NCI-H446 treated with DMSO at 0.1 percent for 48 hours (cell line): Measurements from ENCODE around the gene ETV5.
A peak's percentile ranks its signal among the peaks of the same experiment; 100 is the strongest.

Experiments
- DNase-seq: peaks from one replicate; lab custom pipeline; 2025; lab: John Stamatoyannopoulos, UW

The ETV5 gene

DNA sequence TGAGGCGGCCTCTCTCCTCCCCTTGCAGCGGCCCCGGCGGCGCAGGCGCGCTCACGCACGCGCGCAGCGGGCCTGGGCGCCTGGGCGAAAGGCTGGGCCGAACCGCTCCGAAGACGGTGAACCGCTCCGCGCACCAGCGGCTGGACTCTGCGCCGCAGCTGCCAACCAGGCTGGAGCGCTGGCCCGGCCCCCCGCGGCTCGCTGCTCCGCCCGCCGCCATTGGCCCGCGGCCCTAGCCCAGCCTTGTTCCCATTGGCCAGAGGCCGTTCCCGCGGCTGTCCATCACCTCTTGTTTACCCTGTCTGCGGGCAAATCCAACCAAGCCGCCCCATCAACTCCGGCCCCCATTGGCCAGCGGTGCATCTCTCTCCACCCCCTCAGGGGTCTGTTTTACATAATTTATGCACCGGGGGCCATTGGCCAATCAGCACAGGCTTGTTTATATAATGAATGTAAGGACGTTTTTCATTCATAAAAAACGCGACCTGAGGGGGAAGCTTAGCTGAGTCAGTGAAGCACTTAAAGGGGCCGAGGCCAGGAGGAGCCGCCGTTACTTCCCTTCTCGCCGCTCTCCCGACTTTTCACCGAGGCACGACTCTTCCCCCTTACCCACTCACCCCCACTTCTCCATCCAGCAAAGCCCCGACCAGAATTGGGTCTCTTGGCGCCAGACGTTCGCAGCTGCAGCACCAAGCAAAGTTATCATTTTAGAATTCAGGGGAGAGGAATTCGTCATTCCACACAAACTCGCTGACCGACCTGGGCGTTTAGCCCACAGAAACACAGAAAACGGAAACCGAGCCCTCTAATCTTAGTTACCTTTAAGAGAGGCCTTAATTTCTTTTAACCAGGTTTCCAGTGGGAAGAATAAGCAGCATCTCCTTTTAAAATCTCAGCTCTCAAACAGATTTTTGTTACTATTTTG lies at the start of gene ETV5:
Gene ETV5 (minus strand): TSS at position 149 of the 925 bp plus-strand sequence. CDS start 3,221 bp downstream, outside the sequence.
- DNase-seq: peak; percentile 100

DNA sequence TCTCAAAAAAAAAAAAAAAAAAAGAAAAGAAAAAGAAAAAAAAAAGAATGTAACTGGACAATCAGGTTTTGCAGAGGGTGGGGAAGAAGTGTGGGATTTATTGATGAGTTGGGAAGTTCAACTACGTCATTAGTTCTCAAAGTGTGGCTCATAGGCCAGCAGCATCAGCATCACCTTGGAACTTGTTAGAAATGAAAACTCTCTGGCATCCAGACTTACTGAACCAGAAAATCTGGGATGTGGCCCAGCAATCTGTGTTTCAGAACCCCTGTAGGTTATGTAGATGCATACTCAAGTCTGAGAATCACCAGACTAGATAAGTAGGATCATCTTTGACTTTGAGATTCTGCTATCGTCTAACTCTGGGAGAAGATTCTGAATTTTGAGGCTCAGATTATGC lies 45.8 kb upstream of the ETV5 start:
- no peak for DNase-seq

DNA sequence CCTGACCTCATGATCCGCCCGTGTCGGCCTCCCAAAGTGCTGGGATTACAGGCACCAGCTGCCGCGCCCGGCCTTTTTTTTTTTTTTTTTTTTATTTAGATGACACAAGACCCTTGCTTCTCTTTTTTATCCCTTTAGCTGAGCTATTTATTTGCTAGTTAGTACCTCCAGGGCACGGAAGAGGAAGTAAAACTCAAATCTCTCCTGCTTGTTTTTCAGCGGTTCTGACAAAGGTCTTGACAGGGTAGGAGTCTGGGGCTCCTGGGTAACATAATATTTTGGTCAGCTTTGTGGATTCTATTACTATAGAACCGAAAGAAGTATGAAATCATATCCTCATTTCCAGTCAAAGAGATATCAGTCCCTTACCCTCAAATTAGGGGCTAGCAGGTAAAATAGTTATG lies 44.0 kb upstream of the ETV5 start:
- no peak for DNase-seq

DNA sequence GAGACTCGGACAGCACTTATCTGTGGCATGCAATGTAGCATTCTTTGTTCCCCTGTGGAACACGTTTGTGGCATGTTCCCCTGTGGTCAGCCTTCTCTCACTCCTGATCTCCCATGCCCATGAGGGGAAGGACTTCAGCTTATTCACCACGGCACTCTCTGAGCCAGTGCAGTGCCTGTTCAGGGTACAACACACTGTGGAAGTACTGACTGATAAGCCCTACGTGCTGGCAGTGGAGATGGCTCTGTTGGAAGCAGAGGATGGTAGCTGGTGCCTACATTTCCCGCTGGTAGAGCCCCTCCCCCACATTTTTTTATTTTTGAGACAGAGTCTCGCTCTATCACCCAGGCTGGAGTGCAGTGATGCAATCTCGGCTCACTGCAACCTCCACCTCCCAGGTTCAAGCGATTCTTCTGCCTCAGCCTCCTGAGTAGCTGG lies 43.5 kb upstream of the ETV5 start:
- DNase-seq: no peak

DNA sequence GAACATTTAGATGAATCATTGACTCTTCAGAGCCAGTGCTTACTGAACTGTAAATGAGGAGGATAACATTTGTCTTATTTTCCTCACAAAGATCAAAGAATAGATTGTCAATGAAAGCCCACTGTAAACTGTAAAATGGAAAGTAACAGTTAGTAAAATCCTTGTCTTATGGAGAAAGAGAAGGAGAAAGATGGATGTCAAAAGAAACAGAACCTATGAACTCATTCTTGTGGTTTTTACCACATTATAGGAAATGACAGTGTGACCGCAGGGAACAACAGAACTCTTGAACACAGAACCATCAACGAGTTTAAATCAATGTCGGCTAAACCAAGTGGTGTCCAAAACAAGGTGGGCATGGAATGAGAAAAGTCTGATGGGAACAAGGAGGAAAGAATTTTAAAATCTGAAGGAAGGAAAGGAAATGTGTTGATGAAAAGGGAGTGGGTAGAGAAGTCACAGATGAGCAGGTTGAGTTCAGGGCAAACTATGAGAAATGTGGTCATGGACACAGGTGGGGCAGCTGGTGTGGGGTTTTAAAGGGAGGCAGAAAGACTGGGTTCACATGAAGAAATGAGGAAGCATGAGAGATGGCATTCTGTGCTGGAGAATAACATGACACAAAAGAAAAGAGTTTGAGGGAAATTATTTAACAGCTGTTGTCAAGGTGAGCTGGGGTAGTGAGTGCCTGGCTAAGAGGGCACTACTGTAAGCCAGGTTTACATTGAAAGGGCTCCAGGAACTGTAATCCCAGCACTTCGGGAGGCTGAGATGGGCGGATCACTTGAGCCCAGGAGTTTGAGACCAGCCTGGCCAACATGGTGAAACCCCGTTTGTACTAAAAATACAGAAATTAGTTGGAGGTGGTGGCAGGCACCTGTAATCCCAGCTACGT lies 42.4 kb upstream of the ETV5 start:
- DNase-seq: no peak

DNA sequence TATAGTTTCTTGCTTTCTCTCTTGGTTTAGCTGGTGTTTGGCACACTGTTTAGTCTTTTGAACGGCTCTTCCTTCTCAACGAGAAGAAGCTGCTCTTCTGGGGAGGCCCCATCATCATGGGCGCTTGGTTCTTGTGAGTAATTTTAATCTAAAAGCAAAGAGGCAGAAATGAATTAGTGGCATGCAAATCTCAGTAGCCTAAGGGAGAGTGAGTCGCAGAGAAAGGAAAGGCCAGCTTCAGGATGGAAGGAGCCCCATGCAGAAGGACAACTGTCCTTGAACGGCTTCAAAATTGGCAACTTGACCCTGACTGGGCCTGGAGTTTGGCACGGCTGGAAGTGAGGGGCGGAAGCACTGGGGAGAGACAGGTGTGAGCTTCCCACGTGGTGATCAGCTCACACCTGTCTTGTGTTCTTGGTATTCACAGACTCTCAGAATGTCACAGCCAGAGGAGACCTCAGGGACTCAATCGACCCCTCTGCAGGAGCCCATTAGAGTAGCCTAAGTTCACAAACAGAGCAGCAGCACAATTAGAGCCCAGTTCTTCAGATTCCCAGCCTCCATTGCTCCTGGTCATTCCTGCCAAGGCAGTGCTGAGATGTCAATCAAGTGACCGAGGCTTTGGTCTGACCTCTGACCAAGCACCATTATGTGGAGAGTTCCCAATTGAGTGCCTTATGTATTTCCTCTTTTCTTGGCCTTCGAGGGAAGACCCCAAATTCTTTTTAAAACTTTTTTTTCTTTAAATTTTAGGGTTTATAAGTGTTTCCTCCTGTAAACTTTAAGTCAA lies 41.3 kb upstream of the ETV5 start:
- DNase-seq: no peak

DNA sequence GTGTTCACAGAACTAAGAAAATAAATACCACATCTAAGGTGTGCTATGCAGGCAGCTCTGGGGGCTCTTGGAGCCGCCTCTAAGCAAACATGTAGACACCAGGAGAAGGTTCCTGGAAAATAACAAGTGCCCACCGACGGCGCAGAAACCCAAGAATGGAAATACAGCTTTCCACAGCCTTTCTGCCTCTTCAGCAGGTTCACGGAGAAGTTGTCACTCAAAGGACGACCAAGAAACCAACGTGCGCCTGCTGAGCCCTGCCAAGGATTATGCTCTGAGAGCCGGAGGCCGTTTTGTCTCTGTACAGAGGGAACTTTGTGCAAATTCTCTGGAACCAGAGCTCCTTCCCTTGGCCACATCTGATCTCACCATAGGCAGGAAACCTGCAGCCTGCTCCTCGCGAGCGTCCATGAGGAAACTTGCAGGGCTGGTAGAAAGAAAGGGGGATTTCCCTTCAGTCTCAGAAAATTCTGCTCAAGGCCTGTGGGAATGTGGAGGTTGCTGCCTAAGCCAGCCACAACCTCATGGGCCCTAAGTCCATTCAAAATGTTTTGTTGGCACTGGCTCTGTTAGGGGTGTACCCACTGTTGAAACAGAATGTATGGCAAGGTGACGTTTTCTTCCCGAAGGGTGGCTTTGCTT lies 40.6 kb upstream of the ETV5 start:
- DNase-seq: no peak

DNA sequence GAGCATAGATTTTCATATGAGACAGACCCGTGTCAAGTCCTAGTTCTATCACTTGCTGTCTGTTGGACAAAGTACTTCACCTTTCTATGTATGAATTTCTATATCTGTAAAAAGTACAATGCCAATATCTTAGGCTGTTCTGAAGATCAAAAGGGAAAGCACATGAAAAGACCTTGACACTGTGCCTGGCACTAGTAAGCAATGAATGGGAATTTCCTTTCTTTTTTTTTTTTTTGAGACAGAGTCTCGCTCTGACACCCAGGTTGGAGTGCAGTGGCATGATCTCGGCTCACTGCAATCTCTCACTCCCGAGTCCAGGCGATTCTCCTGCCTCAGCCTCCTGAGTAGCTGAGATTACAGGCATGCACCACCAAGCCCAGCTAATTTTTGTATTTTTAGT lies 35.4 kb upstream of the ETV5 start:
- no peak for DNase-seq

DNA sequence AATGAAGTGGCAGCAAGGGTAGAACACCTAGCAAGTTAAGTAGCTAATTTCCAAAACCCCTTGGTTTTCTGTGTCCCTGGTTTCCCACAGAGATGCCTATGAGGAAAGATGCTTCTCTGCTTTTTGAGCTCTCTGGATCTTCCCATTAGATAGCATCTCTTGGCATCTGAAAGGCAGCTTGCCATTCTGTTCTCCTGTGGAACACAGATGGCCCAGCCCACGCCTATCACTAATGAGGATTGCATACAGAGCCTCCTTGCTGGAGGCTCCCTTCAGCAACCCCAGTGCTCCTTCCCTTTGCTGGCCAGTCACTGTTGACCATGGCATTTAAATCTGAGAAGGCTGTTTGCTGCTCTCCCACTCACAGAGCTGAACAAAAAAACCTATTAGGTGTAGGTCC lies 34.4 kb upstream of the ETV5 start:
- DNase-seq: no peak

DNA sequence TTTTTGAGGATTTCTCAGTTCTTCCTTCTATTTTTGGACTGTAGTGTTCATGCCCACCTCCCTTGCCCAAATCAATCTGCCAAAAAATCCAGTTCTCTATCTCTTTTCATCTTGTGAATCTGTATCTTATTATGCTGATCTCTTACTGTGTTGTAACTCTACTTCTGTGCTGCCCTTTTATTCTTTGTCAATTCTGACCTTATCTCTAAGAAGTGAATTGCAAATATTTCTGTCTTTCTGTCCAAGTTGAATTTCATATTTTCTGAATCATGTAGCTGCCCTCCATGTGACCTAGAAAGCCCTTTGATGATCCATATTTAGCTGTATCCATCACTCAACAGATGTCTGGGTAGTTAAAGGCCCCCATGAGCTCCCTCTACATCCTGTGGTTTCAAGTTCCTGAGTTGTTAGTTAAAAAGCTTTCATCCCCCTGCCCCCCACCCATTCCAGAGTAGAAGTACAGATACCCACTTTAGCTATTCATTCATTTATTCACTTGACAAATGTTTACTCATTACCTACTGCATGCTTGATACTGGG lies 33.6 kb upstream of the ETV5 start:
- DNase-seq: no peak

DNA sequence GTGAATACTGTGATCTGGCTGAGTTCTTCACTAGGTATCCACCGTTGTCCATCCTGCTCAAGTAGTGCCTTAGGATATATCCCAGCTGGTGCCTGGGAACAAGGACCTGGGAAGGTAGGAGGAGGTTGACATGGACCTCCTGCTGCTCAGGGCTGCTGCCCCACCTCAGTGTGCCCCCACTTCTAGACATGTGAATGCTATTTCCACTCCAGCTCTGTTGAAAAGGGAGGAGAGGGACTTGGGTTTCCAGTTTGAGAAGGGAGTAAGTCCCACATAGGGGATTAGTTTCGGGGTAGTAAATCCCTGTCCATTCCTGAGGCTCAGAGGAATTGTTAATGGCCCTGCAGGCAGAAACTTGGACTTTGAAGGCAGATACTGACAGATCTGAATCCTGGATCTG lies 32.9 kb upstream of the ETV5 start:
- DNase-seq: no peak

DNA sequence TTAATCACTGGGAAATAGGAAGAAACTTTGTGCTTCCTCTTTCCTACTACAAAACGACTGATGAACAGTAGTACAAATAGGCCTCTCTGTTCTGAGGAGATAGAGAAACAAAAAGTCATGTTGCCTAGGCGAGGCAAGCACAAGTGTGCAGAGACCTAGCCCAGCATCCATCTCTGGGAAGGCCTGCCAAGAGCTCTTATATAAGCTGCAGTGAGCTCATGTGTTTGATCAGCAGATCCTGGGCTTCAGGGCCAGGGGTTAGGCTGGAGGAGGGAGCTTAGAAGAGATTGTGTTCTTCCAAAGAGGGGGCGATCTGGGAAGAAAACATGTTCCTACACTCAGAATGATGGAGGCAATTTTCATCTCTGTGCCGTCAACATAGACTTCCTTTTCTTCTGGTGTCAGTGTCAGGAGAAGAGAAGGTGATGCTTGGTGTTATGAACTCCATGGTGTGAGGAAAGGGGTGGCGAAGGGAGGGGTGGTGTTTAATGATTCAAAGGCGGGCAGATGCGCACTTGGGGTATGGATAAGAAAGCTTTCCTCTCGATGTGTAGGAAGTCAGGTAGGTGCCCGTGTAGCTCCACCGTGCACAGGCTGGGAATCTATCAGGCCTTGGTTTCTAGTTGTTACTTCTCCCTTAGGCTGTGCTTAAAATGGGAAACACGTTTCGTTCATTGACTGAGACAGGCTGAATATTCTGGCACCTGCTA lies 29.5 kb upstream of the ETV5 start:
- no peak for DNase-seq

DNA sequence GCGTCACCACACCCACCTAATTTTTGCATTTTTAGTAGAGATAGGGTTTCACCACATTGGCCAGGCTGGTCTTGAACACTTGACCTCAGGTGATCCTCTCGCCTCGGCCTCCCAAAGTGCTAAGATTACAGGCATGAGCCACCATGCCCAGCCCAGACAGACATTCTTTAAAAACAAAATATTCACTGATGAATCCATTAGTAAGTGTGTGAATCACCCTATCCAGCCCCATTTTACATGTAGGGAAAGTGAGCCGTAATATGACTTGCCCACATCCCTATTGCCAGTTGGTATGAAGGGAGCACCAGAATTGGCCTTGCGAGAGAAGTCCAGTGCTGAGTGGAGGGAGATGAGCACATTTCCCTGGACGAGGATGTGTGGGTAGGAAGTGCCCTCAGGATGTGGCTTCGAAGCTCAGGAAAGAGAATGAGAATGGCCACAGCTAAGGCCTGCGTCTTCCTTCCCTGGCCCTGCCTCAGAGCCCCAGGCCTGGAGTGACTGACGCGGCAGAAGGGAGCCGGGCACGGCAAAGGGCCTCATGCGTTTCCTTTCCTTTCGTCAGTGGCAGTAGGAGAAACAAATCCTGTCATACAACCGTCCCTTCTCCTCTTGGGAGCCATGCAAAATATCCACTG lies 28.3 kb upstream of the ETV5 start:
- DNase-seq: no peak

DNA sequence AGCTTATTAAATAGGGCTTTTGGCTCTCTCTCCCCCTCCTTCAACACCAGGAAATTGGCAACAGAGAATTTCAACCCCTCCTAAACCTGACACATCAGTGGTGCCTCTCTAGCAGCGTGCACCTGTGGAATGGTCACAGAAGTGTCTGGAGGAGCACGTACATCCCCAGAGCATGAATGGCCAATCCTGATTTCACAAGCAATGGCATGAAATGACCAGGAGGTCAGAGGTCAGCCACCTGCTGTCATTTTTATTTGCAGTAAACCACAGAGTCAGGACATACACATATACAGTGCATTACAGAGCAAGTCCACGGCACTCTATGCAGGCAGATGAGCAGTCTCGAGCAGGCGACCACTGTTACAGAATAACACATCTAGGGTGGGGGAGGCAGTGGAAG lies 25.1 kb upstream of the ETV5 start:
- no peak for DNase-seq

DNA sequence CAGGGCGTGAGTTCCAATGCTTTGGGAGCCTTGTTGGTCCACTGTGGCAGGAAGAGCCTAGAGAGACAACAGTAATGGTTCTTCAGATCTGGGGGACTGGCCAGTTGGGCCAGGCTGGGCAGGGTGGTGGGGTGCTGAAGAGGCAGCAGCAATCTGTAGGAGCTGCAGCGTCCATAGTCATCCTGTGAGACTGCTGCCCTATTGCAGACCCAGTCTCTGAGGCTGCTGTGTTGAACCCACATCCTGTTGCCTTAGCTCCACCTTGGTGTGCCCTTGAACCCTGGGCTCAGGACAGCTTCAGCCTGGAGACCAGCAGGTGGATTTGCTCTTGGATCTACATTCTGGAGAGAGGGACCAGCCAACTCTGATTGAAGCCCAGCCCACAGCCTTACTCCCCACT lies 23.6 kb upstream of the ETV5 start:
- no peak for DNase-seq

DNA sequence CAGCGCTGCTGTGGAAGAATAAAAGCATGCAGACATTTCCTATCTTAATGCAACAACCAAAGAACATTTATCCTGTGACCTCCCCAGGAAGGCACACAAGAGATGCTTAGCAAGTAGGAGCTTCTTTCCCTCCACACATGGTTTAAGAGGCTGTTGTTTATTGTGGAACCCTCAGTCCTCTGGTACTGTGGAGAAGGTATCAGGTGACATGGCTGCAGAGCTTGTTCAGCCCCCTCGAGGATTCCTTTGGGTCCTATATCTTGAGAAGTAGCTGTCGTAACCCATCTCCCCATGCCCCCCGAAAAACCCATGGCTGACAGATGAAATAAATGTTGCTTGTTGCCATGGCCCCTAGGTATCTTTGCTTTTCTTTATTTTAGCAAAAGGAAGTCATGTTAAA lies 20.3 kb upstream of the ETV5 start:
- DNase-seq: no peak

DNA sequence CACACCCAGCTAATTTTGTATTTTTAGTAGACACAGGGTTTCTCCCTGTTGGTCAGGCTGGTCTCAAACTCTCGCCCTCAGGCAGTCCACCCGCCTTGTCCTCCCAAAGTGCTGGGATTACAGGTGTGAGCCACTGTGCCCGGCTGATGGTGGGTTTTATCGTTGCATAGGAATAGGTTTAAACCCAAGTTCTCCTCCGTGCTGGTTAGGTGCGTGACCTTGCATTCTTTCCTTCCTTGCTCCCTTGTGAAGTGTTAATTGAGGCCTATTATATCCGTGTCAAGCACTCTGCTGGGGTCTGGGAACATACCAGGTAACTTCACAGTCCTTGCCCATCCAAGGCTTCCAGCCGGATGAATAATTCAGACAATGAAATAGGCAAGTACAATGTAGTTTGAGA lies 19.3 kb upstream of the ETV5 start:
- DNase-seq: no peak

DNA sequence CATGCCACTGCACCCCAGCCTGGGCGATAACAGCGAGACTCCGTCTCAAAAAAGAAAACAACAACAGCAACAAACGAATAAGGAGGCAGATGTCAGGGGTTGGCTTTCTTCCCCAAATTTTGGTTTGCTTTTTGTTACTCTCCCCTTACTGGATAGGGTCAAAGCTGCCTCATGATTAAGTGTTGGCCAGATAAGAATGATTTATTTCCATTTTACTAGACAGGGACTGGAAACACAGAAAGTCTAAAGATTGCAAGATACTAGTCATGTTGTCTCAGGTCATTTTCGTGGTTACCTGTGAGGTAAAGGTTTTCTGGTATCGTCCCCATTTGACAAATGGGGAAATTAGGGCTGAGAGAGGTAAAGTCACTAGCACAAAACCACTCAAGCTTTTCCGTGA lies 18.6 kb upstream of the ETV5 start:
- DNase-seq: no peak

DNA sequence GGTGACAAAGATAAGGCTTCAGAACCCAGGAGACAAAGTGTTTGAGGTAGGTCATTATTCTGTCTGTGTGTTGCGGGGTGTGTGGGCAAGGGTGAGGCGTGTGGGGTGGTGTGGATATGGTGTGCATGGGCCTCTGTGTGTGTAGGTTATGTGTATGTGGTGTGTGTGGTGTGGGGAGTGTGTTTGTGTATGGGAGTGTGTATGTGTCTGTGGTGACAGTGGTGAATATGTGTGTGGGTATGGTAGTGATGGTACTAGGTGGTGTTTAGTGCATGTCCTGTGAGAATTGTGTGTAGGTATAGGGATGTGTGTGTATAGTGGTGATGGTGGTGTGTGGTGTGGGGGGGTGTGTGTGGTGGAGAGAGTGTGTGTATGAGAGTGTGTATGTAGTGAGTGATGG lies 16.2 kb upstream of the ETV5 start:
- DNase-seq: no peak

DNA sequence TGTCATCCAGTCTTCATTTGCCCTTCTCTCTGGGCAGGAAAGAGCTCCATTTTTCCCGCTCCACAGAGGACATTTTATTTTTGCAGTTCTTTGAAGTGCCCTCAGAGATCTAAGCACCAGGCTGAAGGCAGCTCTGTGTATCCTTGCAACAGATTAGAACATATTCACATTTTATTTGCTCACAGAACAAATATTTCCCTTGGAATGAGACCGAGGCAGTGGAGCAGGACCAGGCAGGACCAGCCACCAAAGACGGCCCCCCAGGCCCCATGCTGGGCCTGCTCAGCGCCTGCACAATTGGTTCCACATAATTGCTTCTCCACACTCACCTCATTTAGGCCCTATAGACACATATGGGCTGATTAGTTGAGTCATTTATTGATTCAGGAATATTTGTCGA lies 15.7 kb upstream of the ETV5 start:
- DNase-seq: no peak
